ENCODE measurements around the gene GRPEL2.

Gene GRPEL2

DNA sequence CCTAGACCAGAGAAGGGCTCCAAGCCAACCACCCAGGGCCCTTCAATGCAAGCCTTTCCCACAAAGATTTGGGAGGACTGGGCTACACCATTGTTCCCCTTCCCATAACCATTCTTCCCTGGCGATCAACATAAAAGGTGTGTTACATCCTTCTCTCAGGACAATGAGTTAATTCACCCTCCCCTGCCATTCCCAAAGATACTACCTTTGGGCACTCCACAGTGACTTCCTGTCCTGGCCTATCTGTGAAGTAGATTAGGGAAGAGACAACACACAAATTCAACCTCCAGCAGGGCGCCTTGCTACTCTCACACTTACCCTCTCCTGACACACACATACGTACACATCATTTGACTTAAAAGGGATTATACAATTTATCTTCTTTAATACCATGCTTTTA lies 57.0 kb downstream of the GRPEL2 start:
- no peak for DNase-seq
